Thyroid gland (tissue), 4 donors: ENCODE data around the gene SULT1A2. TPM values are rescaled to one million over a fixed set of nuclear protein-coding genes. Genes with fewer than 3 reads are reported as not detected.

Experiments used
- DNase-seq, 2 donors: peaks; one replicate each; pipeline ENCODE4 v3.0.0-alpha.2; 2019
- H3K27ac ChIP-seq, 3 donors: fragments of 200-600 bp; sonication (generic); 1 replicate in 2 of 3; 2 replicates in 1 of 3; pipeline ENCODE4 v1.5.1; 2016 to 2019; ENCODE audit warnings: mild to moderate bottlenecking in 1 of 3, moderate library complexity in 1 of 3
- H3K27me3 ChIP-seq: fragments of 200-600 bp; sonication (generic); one replicate; pipeline ENCODE4 v1.5.1; 2019
- H3K36me3 ChIP-seq, 2 donors: fragments of 200-600 bp; sonication (generic); one replicate each; pipeline ENCODE4 v1.5.1; 2016 to 2019
- H3K4me1 ChIP-seq, 2 donors: fragments of 200-600 bp; sonication (generic); one replicate each; pipeline ENCODE4 v1.5.1; 2017 to 2019
- H3K4me3 ChIP-seq, 3 donors: fragments of 200-600 bp; sonication (generic); replicated peaks in 1 of 3; 1 replicate in 2 of 3; 2 replicates in 1 of 3; pipeline ENCODE4 v1.5.1; 2016; ENCODE audit warnings: mild to moderate bottlenecking in 1 of 3
- H3K9me3 ChIP-seq: fragments of 200-600 bp; sonication (generic); one replicate; pipeline ENCODE4 v1.5.1; 2017
- POLR2A ChIP-seq, 2 donors: fragments of 450-650 bp; IDR thresholded peaks; one replicate each; pipeline ENCODE4 v1.6.1; 2017; ENCODE audit warnings: antibody characterized with exemption in 2 of 2, mild to moderate bottlenecking in 2 of 2, moderate library complexity in 1 of 2
- WGBS, 2 donors: methylation state at CpG; one replicate each; pipeline ENCODE4 v1.1.5; 2017; 5-methylcytosine and 5-hydroxymethylcytosine counted together
- intact Hi-C: fragments of 100-400 bp; cut with DNase I; formaldehyde crosslinking; loops from one replicate; pipeline ENCODE4 v1.15.1; 2023
- total RNA-seq, 4 donors: library from RNA; depleted of rRNA; stranded (reverse); fragments of >200 nt; gene quantifications; one replicate each; pipeline ENCODE4 v1.2.3, GENCODE V29; 2016
- TF ChIP-seq, protein P1 (sequence below), 6 experiments: fragments of 200-600 bp in 3 of 6; fragments of 450-650 bp in 3 of 6; sonication (generic) in 3 of 6; IDR thresholded peaks; one replicate each; pipeline ENCODE4 v1.5.1; 2016 to 2019; ENCODE audit warnings: antibody characterized with exemption in 6 of 6, mild to moderate bottlenecking in 2 of 6, inconsistent platforms in 1 of 6, moderate library complexity in 1 of 6

The SULT1A2 gene
- total RNA-seq, 4 donors from 2014 or later = 3.6 to 35.9 (median 20.9) TPM

DNA sequence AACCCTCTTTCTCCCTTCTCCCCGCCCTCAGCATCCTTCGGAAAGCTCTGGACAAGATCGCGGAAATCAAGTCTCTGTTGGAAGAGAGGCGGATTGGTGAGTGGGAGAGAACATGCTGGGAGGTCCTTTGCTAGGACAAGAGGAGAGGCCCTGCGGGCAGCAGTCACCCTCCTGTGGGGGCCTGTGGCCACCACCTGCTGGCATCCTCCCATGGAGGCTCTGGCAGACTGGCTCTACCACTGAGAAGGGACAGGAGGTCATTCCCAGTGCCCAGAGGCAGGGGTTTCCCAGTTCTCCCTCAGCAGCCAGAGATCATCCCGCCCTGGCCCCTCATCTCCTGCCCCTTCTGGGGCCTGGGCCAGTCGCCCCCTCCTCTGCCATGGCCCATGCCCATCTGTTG is 7.8 kb downstream of the SULT1A2 start:
- no peak for DNase-seq
- H3K4me3 ChIP-seq = no peak overlapping the region
- H3K4me1 ChIP-seq = no peaks in the 10 kb centered on the region
- peaks cover 41 to 44% of the 10 kb centered on the region in 2 donors for H3K36me3 ChIP-seq
- TF ChIP-seq, protein P1, sequence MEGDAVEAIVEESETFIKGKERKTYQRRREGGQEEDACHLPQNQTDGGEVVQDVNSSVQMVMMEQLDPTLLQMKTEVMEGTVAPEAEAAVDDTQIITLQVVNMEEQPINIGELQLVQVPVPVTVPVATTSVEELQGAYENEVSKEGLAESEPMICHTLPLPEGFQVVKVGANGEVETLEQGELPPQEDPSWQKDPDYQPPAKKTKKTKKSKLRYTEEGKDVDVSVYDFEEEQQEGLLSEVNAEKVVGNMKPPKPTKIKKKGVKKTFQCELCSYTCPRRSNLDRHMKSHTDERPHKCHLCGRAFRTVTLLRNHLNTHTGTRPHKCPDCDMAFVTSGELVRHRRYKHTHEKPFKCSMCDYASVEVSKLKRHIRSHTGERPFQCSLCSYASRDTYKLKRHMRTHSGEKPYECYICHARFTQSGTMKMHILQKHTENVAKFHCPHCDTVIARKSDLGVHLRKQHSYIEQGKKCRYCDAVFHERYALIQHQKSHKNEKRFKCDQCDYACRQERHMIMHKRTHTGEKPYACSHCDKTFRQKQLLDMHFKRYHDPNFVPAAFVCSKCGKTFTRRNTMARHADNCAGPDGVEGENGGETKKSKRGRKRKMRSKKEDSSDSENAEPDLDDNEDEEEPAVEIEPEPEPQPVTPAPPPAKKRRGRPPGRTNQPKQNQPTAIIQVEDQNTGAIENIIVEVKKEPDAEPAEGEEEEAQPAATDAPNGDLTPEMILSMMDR (IDR thresholded peaks at IDR 0.05) = no peak
- no peak for TF ChIP-seq POLR2A (IDR thresholded peaks at IDR 0.05)
- no peaks in the 10 kb centered on the region for H3K9me3 ChIP-seq
- H3K27me3 ChIP-seq = no peaks in the 10 kb centered on the region
- 97 to 98% methylated on average over 7 to 8 of the region's 8 CpGs for WGBS, 2 donors
- H3K27ac ChIP-seq = no peak overlapping the region
- intact Hi-C loops = no loop called here

DNA sequence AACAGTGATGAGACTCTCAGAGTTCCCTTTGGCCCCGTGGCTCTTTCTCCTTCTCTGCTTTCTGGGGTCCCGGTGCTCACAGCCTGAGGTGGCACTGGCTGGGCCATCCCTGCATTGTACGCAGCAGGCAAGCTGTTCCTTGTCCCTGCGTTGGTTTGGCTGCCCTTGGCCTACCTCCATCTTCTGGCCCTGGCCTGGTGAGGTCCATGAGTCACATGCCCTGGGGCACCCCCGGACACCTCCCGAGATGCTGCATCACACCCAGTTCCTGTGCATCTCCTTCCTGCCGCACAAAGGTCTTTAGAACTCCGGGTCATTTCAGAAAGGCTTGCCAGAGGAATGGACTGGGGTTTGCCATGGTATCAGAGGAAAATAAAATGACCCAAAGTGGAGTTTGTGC is 9.5 kb downstream of the SULT1A2 start:
- Histone ChIP-seq H3K27me3 (no peaks in the 10 kb centered on the region), H3K4me3 (no peak overlapping the region), H3K4me1 (no peaks in the 10 kb centered on the region), H3K27ac (no peak overlapping the region), H3K9me3 (no peaks in the 10 kb centered on the region), H3K36me3 (peaks cover 41 to 53% of the 10 kb centered on the region in 2 donors)
- WGBS, 2 donors = 85 to 91% methylated on average over 8 of the region's 8 CpGs
- no peak for DNase-seq
- intact Hi-C loops = no loop called here
- TF ChIP-seq POLR2A (IDR thresholded peaks at IDR 0.05) = no peak
- TF ChIP-seq, protein P1 (IDR thresholded peaks at IDR 0.05) = no peak

DNA sequence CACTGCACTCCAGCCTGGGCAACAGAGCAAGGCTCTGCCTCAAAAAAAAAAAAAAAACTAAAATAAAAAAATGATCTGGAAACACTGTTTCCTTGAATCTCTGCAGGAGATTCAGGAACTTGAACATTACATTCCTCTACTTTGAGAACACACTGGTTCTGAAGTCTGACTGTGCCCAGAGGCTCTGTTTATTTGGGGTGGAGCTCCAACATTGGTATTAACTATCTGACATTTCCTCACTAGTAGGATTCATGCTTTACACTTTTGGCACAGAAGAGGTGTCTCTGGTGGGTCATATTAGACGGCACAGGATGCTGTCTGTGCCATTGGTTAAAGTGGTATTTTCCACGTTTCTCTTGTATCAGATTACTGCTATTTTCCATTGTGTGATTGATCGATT is 10.4 kb downstream of the SULT1A2 start:
- no peak for TF ChIP-seq POLR2A (IDR thresholded peaks at IDR 0.05)
- TF ChIP-seq, protein P1 (IDR thresholded peaks at IDR 0.05) = no peak
- Histone ChIP-seq H3K36me3 (peaks cover 41 to 59% of the 10 kb centered on the region in 2 donors), H3K27me3 (no peaks in the 10 kb centered on the region), H3K4me1 (no peaks in the 10 kb centered on the region), H3K9me3 (no peaks in the 10 kb centered on the region), H3K4me3 (no peak overlapping the region), H3K27ac (no peak overlapping the region)
- intact Hi-C loops = no loop called here
- DNase-seq = no peak
- whole genome bisulfite sequencing, 2 donors = 93 to 100% methylated on average over 3 of the region's 3 CpGs

DNA sequence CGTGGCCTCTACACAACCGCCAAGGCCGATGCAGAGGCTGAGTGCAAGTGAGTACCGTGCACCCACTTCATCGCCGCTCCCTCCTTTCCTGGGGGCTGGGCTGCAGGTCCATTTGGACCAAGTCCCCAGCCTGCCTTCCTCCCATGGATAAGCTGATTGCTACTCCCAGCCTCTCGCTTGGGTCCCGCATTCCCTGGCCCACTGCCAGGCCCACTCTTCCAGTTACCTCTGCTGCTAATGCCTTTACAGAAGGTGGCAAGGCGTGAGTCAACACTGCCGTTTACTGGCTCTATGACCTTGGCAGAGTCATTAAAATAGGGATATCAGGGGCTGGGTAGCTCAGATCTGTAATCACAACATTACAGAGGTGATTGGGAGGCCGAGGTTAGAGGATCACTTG is 11.2 kb downstream of the SULT1A2 start:
- H3K4me3 ChIP-seq = no peak overlapping the region
- intact Hi-C loops = no loop called here
- H3K36me3 ChIP-seq = peaks cover 35 to 51% of the 10 kb centered on the region in 2 donors
- no peak overlapping the region for H3K27ac ChIP-seq
- H3K4me1 ChIP-seq = no peaks in the 10 kb centered on the region
- H3K27me3 ChIP-seq = no peaks in the 10 kb centered on the region
- DNase-seq = peak; percentile 40 to 49
- WGBS, 2 donors = 71 to 89% methylated on average over 11 of the region's 11 CpGs
- H3K9me3 ChIP-seq = no peaks in the 10 kb centered on the region
- TF ChIP-seq, protein P1 (IDR thresholded peaks at IDR 0.05) = no peak
- no peak for TF ChIP-seq POLR2A (IDR thresholded peaks at IDR 0.05)

DNA sequence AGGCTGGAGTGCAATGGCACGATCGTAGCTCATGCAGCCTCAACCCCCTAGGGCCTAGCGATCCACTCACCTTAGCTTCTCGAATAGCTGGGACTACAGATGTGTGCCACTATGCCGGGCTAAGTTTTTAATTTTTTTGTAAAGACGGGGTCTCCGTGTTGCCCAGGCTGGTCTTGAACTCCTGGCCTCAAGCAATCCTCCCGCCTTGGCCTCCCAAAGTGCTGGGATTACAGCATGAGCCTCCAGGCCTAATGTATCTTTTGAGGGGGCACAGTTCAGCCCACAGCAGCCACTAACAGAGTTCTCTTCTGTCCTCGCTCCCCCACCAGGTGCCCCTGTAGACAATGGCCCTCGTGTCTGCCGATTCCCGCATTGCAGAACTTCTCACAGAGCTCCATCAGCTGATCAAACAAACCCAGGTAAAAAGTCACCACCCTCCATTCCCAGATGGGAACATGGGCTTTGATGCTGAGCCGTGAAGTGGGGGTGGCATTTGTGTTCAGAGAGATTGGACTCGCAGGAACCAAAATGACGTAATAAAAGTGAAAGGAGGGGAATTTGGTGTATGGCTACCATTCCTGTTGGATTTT is 16.0 kb downstream of the SULT1A2 start:
- TF ChIP-seq, protein P1 (IDR thresholded peaks at IDR 0.05) = no peak
- no peak for TF ChIP-seq POLR2A (IDR thresholded peaks at IDR 0.05)
- Histone ChIP-seq H3K27me3 (no peaks in the 10 kb centered on the region), H3K36me3 (peaks cover 9 to 29% of the 10 kb centered on the region in 2 donors), H3K4me1 (no peaks in the 10 kb centered on the region), H3K9me3 (no peaks in the 10 kb centered on the region), H3K4me3 (no peak overlapping the region), H3K27ac (no peak overlapping the region)
- DNase-seq = no peak
- intact Hi-C loops = no loop called here
- WGBS, 2 donors = 93 to 97% methylated on average over 15 of the region's 15 CpGs
